Mammary epithelial cell (primary cell): ENCODE results near the gene KRTAP10-5.
"Not testable (repeated sequence)": the region's sequence is repeated elsewhere in the genome, so short reads cannot be mapped to it uniquely, and the experiment has no call there.

Source experiments
- CTCF ChIP-seq, 2 donors: IDR thresholded peaks in 1 of 2; conservative IDR thresholded peaks in 1 of 2; 2 replicates each; pipeline ENCODE4 v1.5.1; 2011 to 2012; ENCODE audit warnings: inconsistent platforms in 2 of 2, low read length in 2 of 2, mild to moderate bottlenecking in 2 of 2, control low read depth in 1 of 2, low read depth in 1 of 2; ENCODE audit not compliant: insufficient read depth in 1 of 2; ENCODE audit errors: extremely low read depth in 1 of 2
- EZH2 ChIP-seq: IDR thresholded peaks from 2 replicates; pipeline ENCODE4 v1.6.1; 2012; ENCODE audit warnings: low read length, inconsistent platforms, borderline replicate concordance

GRCh38 chr21:44610157-44610843 is 29.9 kb upstream of the KRTAP10-5 start:
- TF ChIP-seq CTCF (conservative IDR thresholded peaks at IDR 0.05 in 1 of 2, IDR thresholded peaks at IDR 0.05 in 1 of 2; ENCODE audit: extremely low read depth in 1 of 2, insufficient read depth in 1 of 2, low read depth in 1 of 2, low read length in 2 of 2); EZH2: not testable (repeated sequence)
